ENCODE results near the gene ZC3H18. TPM values are rescaled to one million over a fixed set of nuclear protein-coding genes. Genes with fewer than 3 reads are reported as not detected.

Gene ZC3H18
- total RNA-seq, 1 donor = 17.7 TPM

DNA sequence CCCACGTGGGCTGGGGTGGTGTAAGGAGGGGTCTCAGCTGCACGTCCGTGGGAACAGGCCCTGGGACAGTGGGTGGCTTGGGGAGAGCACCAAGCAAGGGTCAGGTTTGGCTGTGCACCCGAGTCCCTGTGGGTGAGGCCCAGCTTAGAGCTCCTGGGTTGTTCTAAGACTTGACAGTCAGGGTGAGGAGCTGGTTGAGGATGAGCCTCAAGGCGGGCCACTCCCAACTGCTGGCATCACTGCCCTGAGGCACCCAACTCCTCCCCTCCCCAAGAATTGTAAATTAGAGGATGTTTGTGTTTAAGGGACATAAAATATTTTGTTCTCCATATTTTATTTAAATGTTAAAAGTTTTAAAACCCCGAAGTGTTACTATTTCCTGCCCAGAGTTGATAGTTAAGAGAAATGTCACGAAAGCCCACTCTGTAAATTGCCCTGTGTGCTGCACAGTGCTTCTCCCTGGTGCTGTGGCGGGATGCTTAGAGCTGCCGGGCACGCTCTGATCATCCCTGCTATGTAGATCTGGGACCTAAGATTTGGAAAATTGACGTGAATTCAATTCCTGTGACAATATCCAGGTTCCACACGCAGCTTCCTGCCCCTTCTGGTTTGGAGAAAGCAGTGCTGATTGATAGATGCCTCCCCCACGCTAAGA, 15.9 kb downstream of the ZC3H18 start:
- no peak for DNase-seq (ENCODE audit: low read depth)
- no peak for TF ChIP-seq CTCF (IDR thresholded peaks at IDR 0.05; ENCODE audit: insufficient read depth, low read depth, low read length)
- no peak overlapping the region for H3K4me3 ChIP-seq (ENCODE audit: low read depth, low read length)

DNA sequence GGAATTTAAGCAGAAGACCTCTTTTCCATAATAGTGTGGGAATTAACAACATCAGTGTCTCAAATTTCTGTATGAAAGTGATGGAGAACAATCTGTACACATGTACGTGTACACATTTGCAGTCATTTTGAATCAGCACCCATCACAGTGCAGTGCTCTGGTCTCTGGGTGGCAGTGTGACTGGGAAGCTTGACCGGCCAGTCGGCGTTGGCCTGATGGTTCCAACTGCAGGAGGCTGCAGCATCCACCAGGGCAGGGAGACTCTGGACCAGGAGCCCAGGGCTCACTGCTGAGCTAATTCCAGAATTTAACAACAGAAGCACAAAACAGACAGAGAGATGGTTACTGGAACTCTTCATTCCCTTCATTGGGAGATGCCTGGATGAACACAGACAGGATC, 17.9 kb downstream of the ZC3H18 start:
- DNase-seq (ENCODE audit: low read depth) = no peak
- H3K4me3 ChIP-seq (ENCODE audit: low read depth, low read length) = no peak overlapping the region
- TF ChIP-seq CTCF (IDR thresholded peaks at IDR 0.05; ENCODE audit: insufficient read depth, low read depth, low read length) = no peak

DNA sequence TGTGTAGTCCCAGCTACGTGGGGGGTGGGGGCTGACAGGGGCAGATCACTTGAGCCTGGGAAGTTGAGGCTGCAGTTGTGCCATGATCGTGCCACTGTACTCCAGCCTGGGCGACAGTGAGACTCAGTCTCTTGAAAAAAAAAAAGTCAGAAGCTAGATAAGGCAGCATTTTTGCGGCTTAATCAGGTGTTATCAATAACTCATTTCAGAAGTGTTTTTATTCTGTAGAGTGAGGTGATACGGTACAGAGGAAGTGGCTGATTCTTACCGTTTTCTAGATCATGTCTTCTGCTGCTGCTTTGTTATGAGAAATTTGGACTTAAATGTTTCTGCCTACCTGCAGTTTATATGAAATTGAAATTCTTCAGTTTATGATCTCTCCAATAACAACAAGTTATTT, 18.6 kb downstream of the ZC3H18 start:
- TF ChIP-seq CTCF (IDR thresholded peaks at IDR 0.05; ENCODE audit: insufficient read depth, low read depth, low read length) = no peak

DNA sequence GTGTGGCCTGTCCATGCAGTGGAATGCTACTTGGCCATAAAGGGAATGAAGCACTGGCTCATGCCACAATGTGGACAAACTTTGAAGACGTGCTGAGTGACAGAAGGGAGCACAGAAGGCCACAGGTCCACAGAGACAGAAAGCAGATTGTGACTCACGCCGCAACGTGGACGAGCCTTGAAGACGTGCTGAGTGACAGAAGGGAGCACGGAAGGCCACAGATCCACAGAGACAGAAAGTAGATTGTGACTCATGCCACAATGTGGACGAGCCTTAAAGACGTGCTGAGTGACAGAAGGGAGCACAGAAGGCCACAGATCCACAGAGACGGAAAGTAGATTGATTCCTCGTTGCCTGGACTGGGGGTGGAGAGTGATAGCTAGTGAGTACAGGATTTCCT, 19.2 kb downstream of the ZC3H18 start:
- DNase-seq (ENCODE audit: low read depth) = no peak
- no peak for TF ChIP-seq CTCF (IDR thresholded peaks at IDR 0.05; ENCODE audit: insufficient read depth, low read depth, low read length)
- H3K4me3 ChIP-seq (ENCODE audit: low read depth, low read length) = no peak overlapping the region

More for the DNA sequence above, 18.6 kb downstream of the ZC3H18 start:
- H3K4me3 ChIP-seq (ENCODE audit: low read depth, low read length) = no peak overlapping the region
- DNase-seq (ENCODE audit: low read depth) = no peak

DNA sequence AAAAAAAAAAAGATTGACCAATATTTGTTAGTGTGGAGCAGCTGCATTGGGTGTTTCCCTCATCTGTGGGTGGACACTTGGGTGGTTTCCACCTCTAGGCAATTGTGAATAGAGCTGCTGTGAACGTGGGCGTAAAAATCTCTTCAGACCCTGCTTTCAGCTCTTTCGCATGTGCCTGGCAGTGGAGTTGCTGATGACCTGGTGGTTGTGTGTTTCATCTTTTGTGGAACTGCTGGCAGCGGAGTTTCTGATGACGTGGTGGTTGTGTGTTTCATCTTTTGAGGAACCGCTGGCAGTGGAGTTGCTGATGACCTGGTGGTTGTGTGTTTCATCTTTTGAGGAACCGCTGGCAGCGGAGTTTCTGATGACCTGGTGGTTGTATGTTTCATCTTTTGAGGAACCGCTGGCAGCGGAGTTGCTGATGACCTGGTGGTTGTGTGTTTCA, 21.4 kb downstream of the ZC3H18 start:
- no peak for DNase-seq (ENCODE audit: low read depth)
- H3K4me3 ChIP-seq (ENCODE audit: low read depth, low read length) = no peak overlapping the region
- TF ChIP-seq CTCF (IDR thresholded peaks at IDR 0.05; ENCODE audit: insufficient read depth, low read depth, low read length) = no peak

- TF ChIP-seq CTCF (IDR thresholded peaks at IDR 0.05; ENCODE audit: insufficient read depth, low read depth, low read length) = no peak
- DNase-seq (ENCODE audit: low read depth) = no peak
- no peak overlapping the region for H3K4me3 ChIP-seq (ENCODE audit: low read depth, low read length)
Observed at GRCh38 chr16:88593061-88593460, 22.9 kb downstream of the ZC3H18 start.

DNA sequence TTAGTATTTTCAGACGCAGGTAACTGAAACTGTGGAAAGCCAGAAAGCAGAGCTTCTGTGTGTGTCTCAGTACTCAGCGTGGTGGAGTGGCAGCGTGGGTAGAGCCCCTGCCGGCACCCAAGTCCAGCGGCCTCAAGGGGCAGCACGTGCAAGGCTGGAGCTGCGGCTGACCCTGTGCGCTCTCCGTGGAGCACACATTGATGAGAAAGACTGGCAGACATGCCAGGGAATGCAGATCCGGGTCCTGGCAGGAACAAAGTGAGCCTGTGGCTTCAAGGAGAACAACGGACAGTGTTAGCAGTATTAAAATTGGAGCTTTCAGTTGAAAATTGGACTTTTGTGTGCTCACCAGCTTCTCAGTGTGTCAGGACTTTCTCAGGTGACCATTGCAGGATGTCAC, 23.3 kb downstream of the ZC3H18 start:
- no peak overlapping the region for H3K4me3 ChIP-seq (ENCODE audit: low read depth, low read length)
- TF ChIP-seq CTCF (IDR thresholded peaks at IDR 0.05; ENCODE audit: insufficient read depth, low read depth, low read length) = no peak
- DNase-seq (ENCODE audit: low read depth) = no peak
